Nephron progenitor cell (in vitro differentiated cells): ENCODE measurements around the gene DYRK1A.

Source experiments
- DNase-seq: peaks from one replicate; pipeline ENCODE4 v3.0.0; 2021
- H3K27ac Mint-ChIP-seq: 2 replicates; pipeline ENCODE4 v1.8.0; 2021; ENCODE audit warnings: mild to moderate bottlenecking, moderate library complexity, mixed read lengths
- H3K27me3 Mint-ChIP-seq: 2 replicates; pipeline ENCODE4 v1.8.0; 2021; ENCODE audit warnings: mild to moderate bottlenecking, low read depth, mixed read lengths; ENCODE audit not compliant: poor library complexity
- H3K36me3 Mint-ChIP-seq: 2 replicates; pipeline ENCODE4 v1.8.0; 2021; ENCODE audit warnings: low read depth, mixed read lengths
- H3K4me1 Mint-ChIP-seq: 2 replicates; pipeline ENCODE4 v1.8.0; 2021; ENCODE audit warnings: mixed read lengths
- H3K4me3 Mint-ChIP-seq: 2 replicates; pipeline ENCODE4 v1.8.0; 2021; ENCODE audit warnings: mild to moderate bottlenecking, moderate library complexity, mixed read lengths
- H3K9me3 Mint-ChIP-seq: 2 replicates; pipeline ENCODE4 v1.8.0; 2021; ENCODE audit warnings: mild to moderate bottlenecking, moderate library complexity, mixed read lengths
- CTCF ChIP-seq: fragments of 200-600 bp; sonication (generic); IDR thresholded peaks from 2 replicates; pipeline ENCODE4 v1.5.0; 2021; ENCODE audit warnings: antibody characterized with exemption

Gene DYRK1A

GRCh38 chr21:37374027-37374426 lies 7.5 kb downstream of the DYRK1A start:
- H3K4me1 Mint-ChIP-seq, result peaks cover 61% of the 10 kb centered on the region
- peaks cover 56% of the 10 kb centered on the region for H3K36me3 Mint-ChIP-seq
- no peak for TF ChIP-seq CTCF
- H3K4me3 Mint-ChIP-seq, result no peak overlapping the region
- no peak for DNase-seq
- H3K9me3 Mint-ChIP-seq, result peaks cover 24% of the 10 kb centered on the region
- H3K27ac Mint-ChIP-seq, result peak overlapping the region; percentile 36
- no peaks in the 10 kb centered on the region for H3K27me3 Mint-ChIP-seq

GRCh38 chr21:37375866-37376574 lies 9.4 kb downstream of the DYRK1A start:
- Mint-ChIP-seq H3K4me1 (peaks cover 61% of the 10 kb centered on the region), H3K36me3 (peaks cover 63% of the 10 kb centered on the region), H3K9me3 (peaks cover 26% of the 10 kb centered on the region), H3K4me3 (no peak overlapping the region), H3K27ac (peak overlapping the region; percentile 33), H3K27me3 (no peaks in the 10 kb centered on the region)
- no peak for DNase-seq
- TF ChIP-seq CTCF, result no peak

GRCh38 chr21:37378700-37379139 lies 12.1 kb downstream of the DYRK1A start:
- Mint-ChIP-seq H3K4me1 (peaks cover 54% of the 10 kb centered on the region), H3K27ac (peak overlapping the region; percentile 76), H3K36me3 (peaks cover 57% of the 10 kb centered on the region), H3K4me3 (no peak overlapping the region), H3K27me3 (no peaks in the 10 kb centered on the region), H3K9me3 (peaks cover 27% of the 10 kb centered on the region)
- TF ChIP-seq CTCF, result no peak
- DNase-seq, result no peak

GRCh38 chr21:37380349-37381323 lies 14.1 kb downstream of the DYRK1A start:
- H3K27ac Mint-ChIP-seq, result peak overlapping the region; percentile 77
- DNase-seq, result no peak
- TF ChIP-seq CTCF, result no peak
- H3K36me3 Mint-ChIP-seq, result peaks cover 49% of the 10 kb centered on the region
- peaks cover 28% of the 10 kb centered on the region for H3K9me3 Mint-ChIP-seq
- peaks cover 60% of the 10 kb centered on the region for H3K4me1 Mint-ChIP-seq
- no peak overlapping the region for H3K4me3 Mint-ChIP-seq
- peaks cover 3% of the 10 kb centered on the region for H3K27me3 Mint-ChIP-seq

GRCh38 chr21:37381883-37382585 lies 15.5 kb downstream of the DYRK1A start:
- H3K27ac Mint-ChIP-seq, result no peak overlapping the region
- H3K27me3 Mint-ChIP-seq, result peaks cover 3% of the 10 kb centered on the region
- no peak overlapping the region for H3K4me3 Mint-ChIP-seq
- H3K9me3 Mint-ChIP-seq, result peaks cover 21% of the 10 kb centered on the region
- H3K4me1 Mint-ChIP-seq, result peaks cover 64% of the 10 kb centered on the region
- H3K36me3 Mint-ChIP-seq, result peaks cover 38% of the 10 kb centered on the region
- TF ChIP-seq CTCF, result no peak
- no peak for DNase-seq
